NCI-H146 treated with DMSO at 0.1 percent for 48 hours (cell line): ENCODE measurements around the gene MRPL32.
"Not testable (repeated sequence)": the region's sequence is repeated elsewhere in the genome, so short reads cannot be mapped to it uniquely, and the experiment has no call there.

Experiments used
- DNase-seq: peaks from one replicate; lab custom pipeline; 2025; ENCODE audit not compliant: unreplicated experiment; lab: John Stamatoyannopoulos, UW

MRPL32 gene

GRCh38 chr7:42931834-42932651 lies at the start of gene MRPL32, which contains the start of gene PSMA2:
MRPL32 (plus strand) TSS chr7:42932376; CDS start chr7:42932387, 11 bp downstream.
PSMA2 (minus strand) TSS chr7:42932174; CDS start chr7:42932158, 16 bp downstream.
- peak; percentile 95 for DNase-seq

- no peak for DNase-seq
Observed at GRCh38 chr7:42883950-42884349, 48.2 kb upstream of the MRPL32 start.

GRCh38 chr7:42885183-42885582 lies 47.0 kb upstream of the MRPL32 start:
- not testable (repeated sequence) for DNase-seq

GRCh38 chr7:42886129-42886528 lies 46.0 kb upstream of the MRPL32 start:
- no peak for DNase-seq

- no peak for DNase-seq
Observed at GRCh38 chr7:42886893-42887505, 45.2 kb upstream of the MRPL32 start.

DNA sequence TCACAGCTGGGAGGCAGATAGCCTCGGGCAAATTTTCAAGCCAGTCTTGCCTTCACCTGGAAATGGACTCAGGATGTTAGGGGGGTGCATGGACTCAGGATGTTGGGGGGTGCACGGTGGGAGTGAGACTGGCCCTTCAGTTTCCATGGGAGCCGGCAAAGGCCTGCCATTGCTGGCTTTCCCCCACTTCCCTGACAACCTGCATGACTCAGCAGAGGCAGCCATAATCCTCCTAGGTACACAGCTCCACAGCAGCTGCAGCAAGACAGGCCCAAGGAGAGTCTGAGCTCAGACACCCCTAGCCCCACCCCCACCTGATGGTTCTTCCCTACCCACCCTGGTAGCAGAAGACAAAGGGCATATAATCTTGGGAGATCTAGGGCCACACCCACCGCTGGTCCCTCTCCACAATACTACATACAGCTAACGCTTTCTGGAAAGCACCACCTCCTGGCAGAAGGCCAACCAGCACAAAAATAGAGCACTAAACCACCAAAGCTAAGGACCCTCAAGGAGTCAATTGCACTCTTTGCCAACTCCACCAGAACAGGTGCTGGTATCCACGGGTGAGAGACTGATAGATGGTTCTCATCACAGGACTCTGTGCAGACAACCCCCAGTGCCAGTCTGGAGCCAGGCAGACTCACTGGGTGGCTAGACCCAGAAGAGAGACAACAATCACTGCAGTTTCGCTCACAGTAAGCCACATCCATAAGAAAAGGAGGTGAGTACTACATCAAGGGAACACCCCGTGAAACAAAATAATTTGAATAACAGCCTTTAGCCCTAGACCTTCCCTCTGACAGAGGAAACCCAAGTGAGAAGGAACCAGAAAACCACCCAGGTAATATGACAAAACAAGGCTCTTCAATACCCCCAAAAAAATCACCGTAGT lies 38.6 kb upstream of the MRPL32 start:
- DNase-seq, result no peak

DNA sequence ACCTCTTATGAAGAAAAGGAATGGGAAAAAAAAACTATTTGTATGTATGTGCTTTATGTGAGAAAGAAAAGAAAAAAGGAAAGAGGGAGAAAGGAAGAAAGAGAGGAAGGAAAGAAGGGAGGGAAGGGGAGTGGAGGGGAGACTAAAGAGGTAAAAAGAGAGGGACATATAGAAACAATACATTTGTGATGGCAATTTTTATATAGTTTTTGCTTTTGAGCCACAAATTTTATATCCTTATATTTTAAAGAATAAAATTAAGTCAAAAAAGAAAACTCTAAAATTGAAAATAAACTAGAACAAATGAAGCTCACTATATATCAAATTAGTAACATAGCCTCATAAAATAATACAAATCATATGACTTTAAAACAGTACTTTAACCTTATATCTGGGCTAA lies 31.3 kb upstream of the MRPL32 start:
- no peak for DNase-seq

DNA sequence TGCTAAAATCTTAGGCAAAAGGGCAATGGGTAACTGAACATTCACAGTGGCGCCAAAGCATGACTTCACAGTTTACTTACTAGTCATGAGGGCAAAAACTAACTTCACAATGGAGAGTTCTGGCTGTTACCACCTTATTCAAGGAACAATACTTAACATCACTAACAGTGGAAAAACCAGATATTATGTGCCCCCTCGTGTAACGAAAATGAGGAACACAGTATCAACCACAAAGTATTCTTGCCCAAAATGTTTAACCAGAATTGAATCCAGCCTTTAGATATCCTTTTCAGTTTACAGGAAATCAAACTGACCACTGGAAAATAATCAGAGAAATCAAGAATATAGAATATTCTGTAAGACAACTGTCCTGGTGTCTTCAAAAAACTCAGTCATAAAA lies 29.8 kb upstream of the MRPL32 start:
- DNase-seq, result no peak

GRCh38 chr7:42906181-42906580 lies 26.0 kb upstream of the MRPL32 start:
- no peak for DNase-seq

- no peak for DNase-seq
Observed at GRCh38 chr7:42907316-42907715, 24.9 kb upstream of the MRPL32 start.

DNA sequence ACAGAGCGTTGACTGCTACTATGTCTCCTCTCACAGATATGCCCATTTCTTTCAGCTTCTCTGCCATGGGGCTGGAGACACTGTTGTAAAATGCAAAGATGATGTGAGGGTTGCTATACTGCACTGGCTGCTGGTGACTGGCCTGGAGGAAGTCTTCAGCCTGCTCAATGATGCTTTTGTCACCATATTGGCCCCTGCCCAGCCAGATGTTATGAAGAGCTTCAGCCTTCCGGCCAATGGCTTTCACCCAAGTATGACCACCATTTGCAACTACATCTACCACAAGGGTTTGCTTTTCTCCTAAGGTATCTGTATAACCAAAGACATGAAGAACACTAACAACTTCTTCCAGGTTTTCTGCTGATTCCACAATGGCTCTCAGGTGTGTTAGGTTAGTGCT lies 21.9 kb upstream of the MRPL32 start:
- no peak for DNase-seq

GRCh38 chr7:42911454-42912447 lies 20.4 kb upstream of the MRPL32 start, which contains the start of gene C7orf25:
C7orf25 (minus strand) TSS chr7:42912070; CDS start chr7:42910900, 1,170 bp downstream.
- peak; percentile 81 for DNase-seq

GRCh38 chr7:42913591-42913990 lies 18.6 kb upstream of the MRPL32 start:
- DNase-seq, result no peak

DNA sequence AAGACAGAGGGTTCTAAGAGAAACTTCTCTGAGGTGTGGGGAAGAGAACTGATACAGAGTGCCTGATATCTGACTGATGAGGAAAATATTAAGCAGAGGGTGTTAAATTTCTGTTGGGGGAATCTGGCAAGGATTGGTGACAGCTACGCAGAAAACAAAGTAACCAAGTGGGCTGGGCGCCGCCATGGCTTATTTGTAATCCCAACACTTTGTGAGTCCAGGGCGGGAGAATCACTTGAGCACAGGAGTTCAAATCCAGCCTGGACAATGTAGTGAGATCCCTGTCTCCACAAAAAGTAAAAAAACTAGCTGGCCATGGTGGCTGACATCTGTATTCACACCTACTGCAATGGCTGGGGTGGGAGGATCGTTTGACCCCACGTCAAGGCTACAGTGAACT lies 18.2 kb upstream of the MRPL32 start:
- DNase-seq, result no peak

DNA sequence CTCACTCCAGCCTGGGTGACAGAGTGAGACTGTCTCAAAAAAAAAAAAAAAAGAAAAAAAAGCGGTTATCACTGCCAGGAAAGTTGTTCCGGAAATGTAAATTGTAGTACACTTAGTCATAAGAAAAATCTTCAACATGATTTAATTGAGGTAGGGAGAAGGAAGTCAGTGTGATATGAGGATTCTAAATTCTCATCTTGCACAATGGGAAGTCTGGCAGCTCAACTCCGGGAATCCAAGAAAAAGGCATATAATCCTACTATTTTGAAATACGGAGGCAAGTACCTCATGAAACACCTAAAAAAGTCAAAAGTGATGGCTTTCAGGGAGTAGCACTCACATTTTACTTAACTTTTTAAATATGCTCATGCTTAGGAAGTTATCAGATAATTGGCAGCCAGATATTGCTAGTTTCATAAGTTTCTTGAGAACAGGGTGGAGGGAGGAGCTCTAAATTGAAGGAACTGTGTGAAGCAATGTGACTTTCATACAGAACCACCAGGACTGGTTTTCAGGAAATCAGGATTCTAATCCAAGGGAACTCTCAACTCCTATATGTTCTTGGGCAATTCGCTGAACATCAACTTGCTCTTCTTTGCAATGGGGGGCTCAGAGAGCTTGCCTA lies 17.6 kb upstream of the MRPL32 start:
- DNase-seq, result no peak

DNA sequence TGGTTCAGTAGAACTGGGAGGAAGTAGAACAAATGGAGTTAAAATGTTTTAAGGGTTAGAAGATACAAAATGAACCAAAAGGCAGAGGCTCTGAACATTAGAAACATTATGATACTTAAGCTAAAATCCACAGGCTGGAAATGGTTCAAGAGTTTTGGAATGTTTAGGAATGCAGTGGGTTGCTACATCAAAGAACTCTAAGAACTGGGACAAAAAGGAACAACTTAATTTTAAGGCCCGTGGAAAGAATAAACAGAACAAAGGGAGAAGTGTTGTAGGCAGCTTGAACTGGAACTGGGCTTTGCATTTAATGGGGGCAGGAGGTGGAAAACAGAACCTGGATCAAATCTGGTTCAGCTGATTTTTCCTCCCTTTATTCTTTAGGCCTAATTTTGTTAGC lies 16.8 kb upstream of the MRPL32 start:
- no peak for DNase-seq

DNA sequence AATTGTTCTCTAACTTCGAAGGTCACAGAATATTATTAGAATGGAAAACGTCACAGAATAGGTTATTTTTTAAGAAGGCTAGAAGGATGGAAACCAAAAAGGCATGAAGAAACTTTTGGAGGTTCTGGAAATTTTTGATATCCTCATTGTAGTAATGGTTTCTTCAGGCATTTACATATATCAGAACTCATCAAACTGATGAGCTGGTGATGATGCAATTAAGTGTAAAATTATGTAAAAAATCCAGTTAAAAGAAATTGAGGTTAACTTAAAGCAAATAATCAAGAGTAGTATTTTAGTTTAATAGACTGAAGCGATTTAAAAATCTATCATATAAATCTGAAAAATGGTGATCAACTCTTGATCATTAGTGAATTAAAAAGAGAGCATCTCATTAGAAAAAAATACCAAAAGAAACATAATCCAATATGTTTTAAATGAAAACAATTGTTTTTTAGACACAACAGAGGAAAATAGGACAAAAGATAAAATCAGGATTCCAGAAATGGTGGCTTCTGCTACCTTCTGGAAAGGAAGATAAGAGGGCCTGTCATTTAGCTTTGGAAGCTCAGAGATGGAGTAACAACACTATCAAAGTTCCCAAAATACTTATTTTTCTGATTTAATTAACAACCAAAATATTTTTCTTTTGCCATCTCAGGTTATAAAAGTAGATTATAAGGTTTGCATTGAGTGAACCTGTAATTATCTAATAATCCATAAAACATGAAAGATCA lies 10.0 kb upstream of the MRPL32 start:
- DNase-seq, result no peak

GRCh38 chr7:42924223-42924838 lies 7.8 kb upstream of the MRPL32 start:
- no peak for DNase-seq

GRCh38 chr7:42925630-42926029 lies 6.5 kb upstream of the MRPL32 start:
- no peak for DNase-seq
